Skin epidermis (tissue), 12 donors: ENCODE results near the gene SCRN3.
"Not testable (repeated sequence)": the region's sequence is repeated elsewhere in the genome, so short reads cannot be mapped to it uniquely, and the experiment has no call there.

Experiments
- H3K27ac ChIP-seq, 21 experiments: fragments of 200-600 bp; sonication (generic) in 11 of 21; one replicate each; pipeline ENCODE4 v1.5.0; 2020; ENCODE audit warnings: mild to moderate bottlenecking in 3 of 21, inconsistent platforms in 2 of 21, moderate library complexity in 2 of 21
- H3K4me3 ChIP-seq, 7 experiments: fragments of 200-600 bp; sonication (generic) in 2 of 7; one replicate each; pipeline ENCODE4 v1.5.0; 2020; ENCODE audit warnings: inconsistent platforms in 2 of 7, mild to moderate bottlenecking in 2 of 7, moderate library complexity in 1 of 7

Gene SCRN3

GRCh38 chr2:174395284-174395968 lies at the start of gene SCRN3:
Gene SCRN3 (plus strand): TSS chr2:174395730. CDS start chr2:174398284, 2,554 bp downstream.
- peak within 1 kb of the TSS in 20 of 21 experiments; percentile 69 to 93 (median 84) for H3K27ac ChIP-seq
- H3K4me3 ChIP-seq = peak within 1 kb of the TSS; percentile 71 to 96 (median 89)

DNA sequence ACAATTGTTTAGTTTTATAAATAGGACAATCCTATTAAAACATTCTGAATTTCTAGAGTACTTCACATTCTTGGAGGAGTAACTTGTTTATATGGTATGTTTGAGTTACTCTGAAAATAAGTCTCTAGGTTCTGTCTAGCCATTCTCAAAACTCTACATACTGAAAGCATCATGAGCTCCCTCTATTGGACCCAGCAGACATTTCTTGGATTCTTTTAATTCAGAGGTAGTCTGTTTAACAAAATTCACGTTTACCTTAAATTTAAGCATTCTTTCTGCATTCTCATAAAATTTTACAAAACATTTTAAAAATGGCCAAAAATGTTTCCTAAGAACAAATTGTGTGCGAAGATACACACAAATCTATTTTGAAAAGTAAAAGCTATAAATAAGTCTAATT lies 45.5 kb upstream of the SCRN3 start:
- Histone ChIP-seq H3K27ac (no peak overlapping the region), H3K4me3 (no peak overlapping the region)

DNA sequence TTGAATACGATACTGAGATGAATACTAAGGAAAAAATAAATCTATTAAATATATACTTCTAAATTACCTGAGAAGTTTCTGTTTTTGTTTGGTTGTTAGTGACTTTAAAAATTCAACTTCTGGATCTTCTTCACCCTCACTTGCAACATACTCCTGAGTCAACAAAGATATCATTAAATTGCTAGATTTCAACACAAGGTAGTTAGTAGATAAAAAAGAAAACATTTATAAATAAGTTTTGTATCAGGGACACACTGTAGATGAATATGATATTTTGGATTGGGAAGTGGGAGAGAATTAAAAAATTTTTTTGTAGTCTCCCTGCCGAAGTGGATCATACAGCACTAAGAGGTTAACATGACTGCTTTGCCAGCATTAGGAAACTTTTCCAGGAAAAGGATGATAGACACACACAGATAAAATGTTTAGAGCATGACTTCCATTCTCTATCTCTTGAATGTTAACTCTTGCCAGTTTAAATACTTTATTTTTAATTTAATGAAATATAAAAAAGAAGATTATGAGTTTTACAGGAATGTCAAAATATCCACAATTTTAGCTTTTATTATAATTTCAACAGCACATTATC lies 44.8 kb upstream of the SCRN3 start:
- no peak overlapping the region for H3K4me3 ChIP-seq
- H3K27ac ChIP-seq = no peak overlapping the region

DNA sequence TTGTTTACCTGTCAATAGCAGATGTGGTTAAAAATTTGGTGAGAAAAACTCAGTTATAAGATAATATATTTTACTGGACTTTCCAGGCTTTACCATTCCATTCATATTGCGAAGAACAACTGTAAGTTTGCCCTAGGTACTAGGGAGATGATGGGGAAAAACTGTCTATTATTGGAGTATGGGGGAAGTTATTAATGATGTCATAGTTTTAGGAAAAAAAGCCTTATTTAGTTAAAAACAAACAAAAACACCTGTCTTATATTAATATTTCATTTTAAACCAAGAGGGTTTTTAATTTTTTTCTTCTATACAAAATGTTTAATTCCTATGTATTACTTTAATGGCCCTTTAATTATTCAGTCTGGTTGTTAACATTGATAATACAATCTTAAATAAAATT lies 42.5 kb upstream of the SCRN3 start:
- no peak overlapping the region for H3K4me3 ChIP-seq
- no peak overlapping the region for H3K27ac ChIP-seq

DNA sequence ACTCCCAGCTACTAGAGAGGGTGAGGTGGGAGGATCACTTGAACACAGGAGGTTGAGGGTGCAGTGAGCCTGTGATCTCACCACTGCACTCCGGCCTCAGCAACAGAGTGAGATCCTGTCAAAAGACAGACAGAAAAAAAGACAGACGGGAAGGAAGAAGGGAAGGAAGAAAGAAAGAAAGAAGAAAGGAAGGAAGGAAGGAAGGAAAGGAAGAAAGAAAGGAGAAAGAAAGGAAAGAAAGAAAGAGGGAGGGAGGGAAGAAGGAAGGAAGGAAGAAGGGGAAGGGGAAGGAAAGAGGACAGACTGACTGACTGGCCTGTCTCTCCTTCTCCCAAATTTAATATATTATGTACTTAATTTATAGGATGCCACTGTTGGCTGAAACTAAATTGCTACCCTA lies 39.2 kb upstream of the SCRN3 start:
- Histone ChIP-seq H3K27ac (no peak overlapping the region), H3K4me3 (no peak overlapping the region)

GRCh38 chr2:174359663-174360062 lies 35.9 kb upstream of the SCRN3 start:
- H3K27ac ChIP-seq, H3K4me3 ChIP-seq: not testable (repeated sequence)

DNA sequence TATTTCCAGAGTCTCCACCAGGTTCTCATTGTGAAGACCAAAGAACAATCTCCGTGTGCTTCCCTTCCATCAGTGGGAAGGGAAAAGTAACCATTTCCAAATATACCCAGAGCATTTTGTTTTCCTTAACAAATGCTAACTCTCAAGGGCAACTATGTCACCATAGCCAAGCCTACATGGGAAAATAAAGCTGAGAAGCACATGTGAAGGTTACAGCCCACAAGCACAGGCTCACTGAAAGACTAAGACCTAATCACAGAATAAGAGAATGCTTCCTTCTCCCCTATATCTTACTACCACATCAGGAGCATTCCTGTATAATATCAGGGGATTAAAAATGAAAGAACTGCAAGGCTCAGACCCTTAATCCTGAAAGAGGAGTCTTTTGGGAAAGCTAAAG lies 32.6 kb upstream of the SCRN3 start:
- H3K27ac ChIP-seq = no peak overlapping the region
- H3K4me3 ChIP-seq = no peak overlapping the region

DNA sequence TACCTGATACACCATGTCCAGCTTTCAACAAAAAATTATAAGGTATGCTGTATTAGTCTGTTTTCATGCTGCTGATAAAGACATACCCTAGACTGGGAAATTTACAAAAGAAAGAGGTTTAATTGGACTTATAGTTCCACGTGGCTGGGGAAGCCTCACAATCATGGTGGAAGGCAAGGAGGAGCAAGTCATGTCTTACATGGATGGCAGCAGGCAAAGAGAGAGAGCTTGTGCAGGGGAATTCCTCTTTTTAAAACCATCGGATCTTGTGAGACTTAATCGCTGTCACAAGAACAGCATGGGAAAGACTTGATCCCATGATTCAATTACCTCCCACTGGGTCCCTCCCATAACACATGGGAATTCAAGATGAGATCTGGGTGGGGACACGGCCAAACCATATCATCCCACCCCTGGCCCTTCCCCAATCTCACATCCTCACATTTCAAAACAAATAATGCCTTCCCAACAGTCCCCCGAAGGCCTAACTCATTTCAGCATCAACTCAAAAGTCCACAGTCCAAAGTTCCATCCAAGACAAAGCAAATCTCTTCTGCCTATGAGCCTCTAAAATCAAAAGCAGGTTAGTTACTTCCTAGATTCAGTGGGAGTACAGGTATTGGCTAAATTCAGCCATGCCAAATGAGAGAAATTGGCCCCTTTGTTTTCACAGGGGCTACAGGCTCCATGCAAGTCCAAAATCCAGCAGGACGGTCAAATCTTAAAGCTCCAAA lies 31.9 kb upstream of the SCRN3 start:
- H3K27ac ChIP-seq, H3K4me3 ChIP-seq: not testable (repeated sequence)

- Histone ChIP-seq H3K4me3 (no peak overlapping the region), H3K27ac (no peak overlapping the region)
Measured at GRCh38 chr2:174364628-174365027, 30.9 kb upstream of the SCRN3 start.

- H3K4me3 ChIP-seq = no peak overlapping the region
- H3K27ac ChIP-seq = no peak overlapping the region
Measured at GRCh38 chr2:174365571-174365970, 30.0 kb upstream of the SCRN3 start.

GRCh38 chr2:174368691-174369090 lies 26.8 kb upstream of the SCRN3 start:
- no peak overlapping the region for H3K27ac ChIP-seq
- no peak overlapping the region for H3K4me3 ChIP-seq

DNA sequence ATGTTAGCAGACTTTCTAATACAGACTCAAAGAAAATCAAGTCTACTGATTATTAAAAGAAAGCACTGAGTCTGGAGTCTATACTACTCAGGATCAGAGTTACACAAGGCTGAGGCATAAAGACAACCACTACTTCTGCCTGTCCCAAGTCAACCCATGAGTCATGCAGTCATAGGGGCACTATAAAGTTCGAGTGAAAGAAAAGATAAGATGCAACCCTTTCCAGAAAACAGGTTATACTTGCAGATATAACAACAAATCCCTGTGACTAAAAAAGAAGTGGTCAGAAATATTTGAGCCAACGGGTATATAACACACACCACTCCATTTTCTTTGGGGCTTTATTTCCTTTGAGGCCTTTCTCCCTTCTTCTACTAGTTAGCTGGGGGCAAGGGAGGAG lies 18.6 kb upstream of the SCRN3 start:
- no peak overlapping the region for H3K27ac ChIP-seq
- no peak overlapping the region for H3K4me3 ChIP-seq

DNA sequence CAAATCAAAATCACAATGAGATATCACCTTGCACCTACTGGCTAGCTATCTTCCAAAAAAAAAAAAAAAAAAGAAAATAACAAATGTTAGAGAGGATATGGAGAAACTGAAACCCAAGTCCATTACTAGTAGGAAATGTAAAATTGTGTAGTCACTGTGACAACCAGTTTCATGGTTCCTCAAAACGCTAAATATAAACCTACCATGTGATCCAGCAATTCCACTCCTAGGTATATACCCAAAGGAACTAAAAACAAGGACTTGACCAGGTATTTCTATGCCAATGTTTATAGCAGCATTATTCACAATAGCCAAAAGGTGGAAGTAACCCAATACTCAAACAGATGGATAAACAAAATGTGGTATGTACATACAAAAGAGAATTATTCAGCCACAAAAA lies 11.7 kb upstream of the SCRN3 start:
- Histone ChIP-seq H3K4me3 (no peak overlapping the region), H3K27ac (peak overlapping the region in 1 of 21 experiments; percentile 20)

GRCh38 chr2:174385201-174385600 lies 10.3 kb upstream of the SCRN3 start:
- H3K4me3 ChIP-seq = no peak overlapping the region

DNA sequence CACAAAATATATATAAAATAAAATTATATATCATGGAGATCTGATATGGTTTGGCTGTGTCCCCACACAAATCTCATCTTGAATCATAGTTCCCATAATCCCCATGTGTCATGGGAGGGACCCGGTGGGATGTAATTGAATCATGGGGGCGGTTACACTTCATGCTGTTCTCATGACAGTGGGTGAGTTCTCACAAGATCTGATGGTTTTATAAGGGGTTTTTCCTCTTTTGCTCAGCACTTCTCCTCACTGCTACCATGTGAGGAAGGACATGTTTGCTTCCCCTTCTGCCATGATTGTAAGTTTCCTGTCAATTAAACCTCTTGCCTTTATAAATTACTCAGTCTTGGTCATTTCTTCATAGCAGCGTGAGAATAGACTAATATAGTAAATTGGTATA lies 6.8 kb upstream of the SCRN3 start:
- H3K4me3 ChIP-seq, H3K27ac ChIP-seq: not testable (repeated sequence)

More at GRCh38 chr2:174385201-174385600, 10.3 kb upstream of the SCRN3 start:
- H3K27ac ChIP-seq = no peak overlapping the region

- no peak overlapping the region for H3K27ac ChIP-seq
- H3K4me3 ChIP-seq = no peak overlapping the region
Measured at GRCh38 chr2:174389542-174389941, 6.0 kb upstream of the SCRN3 start.

GRCh38 chr2:174390303-174390702 lies 5.2 kb upstream of the SCRN3 start:
- not testable (repeated sequence) for H3K27ac ChIP-seq, H3K4me3 ChIP-seq

- no peak overlapping the region for H3K27ac ChIP-seq
- H3K4me3 ChIP-seq = no peak overlapping the region
Measured at GRCh38 chr2:174392706-174393105, 2.8 kb upstream of the SCRN3 start.

GRCh38 chr2:174395969-174396630 lies 570 bp downstream of the SCRN3 start:
- H3K4me3 ChIP-seq = peak overlapping the region; percentile 71 to 96 (median 89)

DNA sequence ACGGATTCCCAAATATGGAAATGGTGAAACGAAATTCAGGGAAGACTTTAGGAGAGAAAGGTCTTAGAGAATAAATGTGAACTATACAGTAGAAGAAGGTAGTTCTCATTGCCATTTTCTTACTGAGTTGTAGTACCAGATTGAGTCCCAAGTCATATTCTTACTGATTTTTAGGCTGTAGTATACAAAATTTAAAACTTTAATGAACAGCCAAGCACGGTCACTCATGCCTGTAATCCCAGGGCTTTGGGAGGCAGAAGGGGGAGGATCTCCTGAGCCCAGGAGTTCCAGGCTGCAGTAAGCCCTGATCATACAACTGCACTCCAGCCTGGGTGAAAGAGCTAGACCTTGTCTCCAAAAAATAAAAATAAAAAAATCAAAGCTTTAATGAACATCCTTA lies 2.2 kb downstream of the SCRN3 start:
- Histone ChIP-seq H3K27ac (no peak overlapping the region), H3K4me3 (no peak overlapping the region)

More at GRCh38 chr2:174395969-174396630, 570 bp downstream of the SCRN3 start:
- peak overlapping the region in 20 of 21 experiments; percentile 69 to 93 (median 84) for H3K27ac ChIP-seq
